GM19238 (cell line): ENCODE results near the gene TBX20.
"Not testable (repeated sequence)": the region's sequence is repeated elsewhere in the genome, so short reads cannot be mapped to it uniquely, and the experiment has no call there.

Source experiments
- DNase-seq: peaks from one replicate; pipeline ENCODE4 v3.0.0; 2011; ENCODE audit warnings: low spot score; ENCODE audit not compliant: insufficient read length

The TBX20 gene

GRCh38 chr7:35222445-35222844, 31.5 kb downstream of the TBX20 start:
- DNase-seq, result not testable (repeated sequence)

GRCh38 chr7:35220176-35220575, 33.7 kb downstream of the TBX20 start:
- not testable (repeated sequence) for DNase-seq

- not testable (repeated sequence) for DNase-seq
Measured at GRCh38 chr7:35216033-35216432, 37.9 kb downstream of the TBX20 start.

DNA sequence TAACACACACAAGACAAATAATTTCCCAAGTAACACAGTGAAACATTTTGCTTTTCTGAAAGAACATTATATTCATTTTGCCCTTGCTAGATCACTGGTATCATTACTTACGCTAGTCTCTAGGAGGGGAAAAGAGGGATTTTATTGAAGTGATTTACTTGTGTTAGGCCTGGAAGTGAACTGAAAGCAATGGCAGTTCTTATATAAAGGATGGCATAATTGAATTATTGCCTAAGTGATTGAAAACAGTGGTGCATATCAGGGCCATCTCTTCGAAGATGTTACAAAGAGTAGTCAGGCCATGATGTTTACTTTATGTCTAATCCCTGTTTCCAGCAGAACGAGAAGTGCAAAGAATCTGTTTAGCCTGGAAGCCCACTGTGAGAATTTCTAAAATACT, 38.8 kb downstream of the TBX20 start:
- DNase-seq, result not testable (repeated sequence)

DNA sequence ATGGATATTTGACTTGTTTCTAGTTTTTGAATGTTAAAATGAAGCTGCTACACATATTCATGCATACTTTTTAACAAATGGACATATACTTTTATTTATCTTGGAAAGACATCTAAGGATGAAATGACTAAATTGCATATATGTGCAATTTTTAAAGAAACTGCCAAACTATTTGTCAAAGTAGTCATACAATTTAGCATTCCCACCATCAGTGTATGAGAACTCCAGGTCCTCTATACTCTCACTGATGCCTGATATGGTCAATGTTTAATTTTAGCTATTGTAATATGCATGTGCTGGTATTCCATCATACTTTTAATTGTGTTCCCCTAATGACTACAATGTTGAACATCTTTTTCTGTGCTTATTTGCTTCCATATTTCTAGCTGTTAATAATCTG, 47.0 kb downstream of the TBX20 start:
- not testable (repeated sequence) for DNase-seq

DNA sequence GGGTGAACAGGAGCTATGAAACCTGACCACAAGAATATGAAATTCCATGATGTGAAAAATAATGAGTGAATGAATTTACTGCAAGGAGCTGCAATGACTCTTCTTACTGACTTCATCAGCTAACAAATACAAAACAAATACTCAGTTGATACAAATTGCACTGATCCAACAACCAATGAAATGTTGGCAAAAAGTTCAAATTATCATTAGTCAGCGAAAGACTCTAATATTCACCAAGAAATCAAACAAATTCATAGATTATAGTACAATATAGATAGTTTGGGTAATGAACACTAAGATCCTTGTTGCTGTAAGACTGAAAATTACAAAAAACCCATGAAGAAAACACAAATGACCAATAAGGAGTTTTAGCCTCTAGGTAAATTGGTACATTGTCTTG, 49.0 kb downstream of the TBX20 start:
- DNase-seq, result not testable (repeated sequence)

DNA sequence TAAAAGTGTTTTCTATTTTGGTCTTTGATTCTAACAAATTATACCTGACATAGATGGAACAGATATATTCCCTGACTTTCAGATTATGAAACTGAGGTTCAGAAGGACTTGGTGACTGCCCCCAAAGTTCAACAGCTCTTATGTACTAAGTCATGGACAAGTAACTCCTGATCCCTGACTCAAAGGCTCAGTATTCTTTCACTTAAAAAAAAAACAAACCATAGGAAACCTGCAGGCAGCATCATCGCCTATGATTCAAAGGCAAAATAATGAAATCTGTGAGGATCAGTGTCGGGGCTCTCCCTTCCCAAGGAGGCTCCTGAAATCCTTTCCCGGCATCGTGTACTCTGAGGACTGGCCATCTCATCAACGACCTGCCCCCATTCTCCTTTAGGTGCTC, 49.9 kb downstream of the TBX20 start:
- not testable (repeated sequence) for DNase-seq

- DNase-seq, result not testable (repeated sequence)
Measured at GRCh38 chr7:35202353-35202752, 51.5 kb downstream of the TBX20 start.

DNA sequence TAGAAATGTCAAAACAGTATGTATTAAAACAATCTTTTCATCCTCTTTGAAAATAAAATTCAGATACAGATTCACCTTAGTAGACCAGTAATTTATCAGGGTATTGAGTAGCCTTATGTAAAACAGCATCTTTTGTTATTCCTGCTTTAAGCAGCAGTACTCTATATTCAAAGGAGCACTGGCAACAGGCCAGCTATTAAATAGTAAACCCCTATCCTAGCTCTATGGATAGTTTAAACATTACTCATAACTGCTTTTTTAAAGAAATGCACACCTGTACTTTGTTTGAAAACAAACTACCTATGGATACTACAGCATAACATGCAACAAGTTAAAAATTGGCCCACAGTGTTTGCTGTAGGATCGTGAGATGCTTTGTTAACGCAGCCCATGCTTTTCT, 53.7 kb downstream of the TBX20 start:
- not testable (repeated sequence) for DNase-seq

DNA sequence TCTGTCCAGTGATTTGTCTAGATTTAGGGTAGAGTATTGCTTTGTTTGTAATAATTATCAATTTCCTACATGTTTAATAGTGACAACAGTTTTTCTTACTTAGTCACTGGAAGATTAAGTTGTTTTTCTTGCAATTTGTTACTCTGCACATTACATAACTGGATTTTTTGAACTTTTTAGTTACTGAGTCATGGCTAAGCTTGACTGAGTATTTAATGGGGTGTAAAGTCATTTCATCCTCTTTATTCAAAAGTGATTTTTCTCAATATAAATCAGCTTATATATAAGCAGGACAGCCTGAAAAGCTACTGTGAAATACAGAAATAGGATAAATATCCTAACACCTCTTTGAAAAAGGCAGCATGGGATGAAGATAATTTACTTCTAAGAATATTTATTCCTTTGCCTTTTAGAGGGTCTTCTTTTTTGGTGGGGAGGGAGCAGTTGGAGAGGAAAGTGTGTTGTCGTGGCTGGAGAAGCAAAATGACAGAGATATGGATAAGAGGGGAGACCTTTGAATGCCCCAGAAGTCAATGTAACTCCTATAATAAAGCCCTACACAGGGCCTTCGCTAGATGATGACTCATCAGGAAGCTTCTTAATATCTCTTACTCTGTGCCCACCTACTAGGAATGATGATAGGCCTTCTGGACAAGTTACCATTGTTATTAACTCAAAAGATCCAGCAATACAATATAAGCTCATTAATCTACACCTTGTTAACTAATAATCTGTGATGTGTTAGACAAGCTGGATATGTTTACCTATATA, 55.3 kb downstream of the TBX20 start:
- not testable (repeated sequence) for DNase-seq

GRCh38 chr7:35191571-35191970, 62.3 kb downstream of the TBX20 start:
- DNase-seq, result not testable (repeated sequence)

DNA sequence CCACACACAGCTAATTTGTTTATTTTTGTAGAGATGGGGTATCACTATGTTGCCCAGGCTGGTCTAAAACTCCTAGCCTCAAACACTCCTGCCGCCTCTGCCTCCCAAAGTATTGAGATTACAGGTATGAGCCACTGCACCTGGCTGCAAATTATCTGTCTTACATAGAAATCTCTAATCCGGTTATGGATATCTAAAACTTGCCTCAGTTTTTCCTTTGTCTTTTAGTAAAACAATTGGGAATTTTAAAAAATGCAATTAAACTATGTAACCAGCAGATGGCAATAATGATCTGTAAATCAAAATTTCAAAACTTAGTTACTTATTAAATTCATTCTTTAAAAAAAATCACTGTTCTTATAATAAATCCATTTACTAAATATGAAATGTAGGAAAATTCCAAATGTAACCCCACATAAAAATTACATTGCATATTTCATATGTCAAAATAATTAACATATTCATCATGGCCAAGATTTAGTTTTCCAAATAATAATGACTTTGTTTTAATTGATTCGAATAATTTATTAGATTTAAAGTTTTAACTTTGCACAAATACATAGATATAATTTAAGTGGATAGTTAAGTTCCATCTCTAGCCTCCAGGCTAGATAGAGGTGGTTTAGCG, 63.6 kb downstream of the TBX20 start:
- not testable (repeated sequence) for DNase-seq

DNA sequence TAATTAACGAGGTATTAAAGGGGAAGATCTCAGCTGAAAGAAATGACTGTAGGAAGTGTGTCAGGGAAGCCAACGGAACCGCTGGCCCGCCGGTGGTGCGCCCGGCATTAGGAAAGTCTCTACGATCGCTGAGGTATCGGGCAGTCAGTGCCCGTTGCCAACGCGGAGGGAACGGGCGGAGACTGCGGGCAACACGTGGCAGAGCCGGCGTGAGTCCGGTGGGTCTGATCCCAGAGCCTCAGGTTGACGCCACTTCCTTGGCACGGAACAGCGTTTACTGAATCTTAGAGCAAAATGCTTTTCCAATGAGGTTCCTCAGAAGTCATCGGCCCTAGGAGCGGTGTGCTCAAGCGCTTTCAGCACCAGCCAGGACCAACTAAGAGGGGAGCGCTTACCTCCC, 67.1 kb downstream of the TBX20 start:
- not testable (repeated sequence) for DNase-seq

DNA sequence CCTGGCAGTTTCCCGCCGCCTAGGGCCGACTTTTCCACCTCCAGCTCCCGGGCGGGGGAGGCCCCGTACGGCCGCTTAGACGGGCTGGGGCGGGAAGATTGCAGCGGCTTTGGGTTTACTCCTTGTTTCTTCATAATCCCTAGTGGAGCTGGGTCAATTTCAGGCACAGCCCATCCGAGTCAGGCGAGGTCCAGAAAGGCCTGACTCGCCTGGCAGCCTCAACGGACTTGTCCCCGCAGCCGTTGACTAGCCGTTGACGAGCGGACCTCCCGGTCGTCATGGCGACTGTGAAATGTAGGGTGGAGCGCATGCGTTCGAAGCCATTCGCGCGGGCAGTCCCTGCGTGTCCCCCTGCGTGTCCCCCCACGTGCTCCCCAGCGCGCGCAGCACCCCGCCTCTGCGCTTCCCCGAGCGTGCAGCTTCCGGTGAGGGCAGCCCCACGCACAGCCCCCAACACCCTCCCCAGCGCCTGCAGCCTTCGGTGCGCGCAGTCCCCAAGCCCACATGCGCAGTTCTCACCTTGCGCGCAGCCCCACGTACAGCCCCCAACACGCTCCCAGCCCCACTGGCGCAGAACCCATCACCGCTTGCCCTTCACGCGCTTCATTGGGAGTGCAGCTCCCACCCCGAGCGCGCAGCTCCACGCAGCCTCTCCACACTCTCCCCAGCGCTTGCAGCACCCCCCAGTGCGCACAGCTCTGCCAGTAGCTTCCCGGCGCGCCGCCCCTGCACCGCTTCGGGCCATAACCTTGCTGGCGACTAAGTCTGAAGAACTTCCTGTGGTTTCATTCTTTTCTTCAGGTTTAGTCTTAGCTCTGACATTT, 67.8 kb downstream of the TBX20 start:
- DNase-seq, result no peak

DNA sequence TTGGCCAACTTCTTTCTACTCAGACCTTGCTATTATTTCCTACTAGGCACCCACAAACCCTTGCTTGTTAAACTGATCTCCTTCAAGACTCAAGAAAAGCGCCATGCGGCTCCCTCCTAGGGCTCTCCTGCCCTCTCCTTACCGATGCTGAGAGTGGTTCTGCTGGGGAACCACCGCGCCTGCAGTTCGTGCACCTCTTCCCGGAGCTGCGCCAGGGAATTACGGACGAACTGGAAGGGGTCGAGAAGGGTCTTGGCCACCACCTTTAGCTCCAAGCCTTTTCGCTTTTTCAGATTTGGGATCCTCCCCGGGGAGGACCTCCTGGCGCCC, 68.4 kb downstream of the TBX20 start:
- not testable (repeated sequence) for DNase-seq

DNA sequence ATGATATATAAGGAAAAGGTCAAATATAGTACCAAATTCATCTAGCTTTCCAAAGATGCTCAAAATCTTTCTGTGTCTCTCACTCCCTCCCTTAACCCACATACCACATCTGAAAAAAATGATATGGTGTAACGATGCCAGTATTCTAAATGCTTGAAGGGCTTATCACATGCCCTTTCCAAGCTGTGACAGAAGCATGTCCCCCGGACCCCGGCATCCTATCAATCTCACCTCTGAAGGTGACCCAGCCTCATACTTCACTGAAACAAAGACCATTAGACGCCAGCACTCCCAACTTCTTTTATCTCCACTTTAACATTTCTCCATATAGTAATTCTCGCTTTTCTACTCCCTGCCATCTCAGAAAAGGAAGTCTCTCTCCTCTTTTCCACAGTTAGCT, 68.9 kb downstream of the TBX20 start:
- DNase-seq, result not testable (repeated sequence)

- not testable (repeated sequence) for DNase-seq
Measured at GRCh38 chr7:35183873-35184503, 69.9 kb downstream of the TBX20 start.

- DNase-seq, result not testable (repeated sequence)
Measured at GRCh38 chr7:35180665-35181064, 73.2 kb downstream of the TBX20 start.

GRCh38 chr7:35173176-35173575, 80.7 kb downstream of the TBX20 start:
- not testable (repeated sequence) for DNase-seq

- DNase-seq, result not testable (repeated sequence)
Measured at GRCh38 chr7:35172131-35172530, 81.8 kb downstream of the TBX20 start.

DNA sequence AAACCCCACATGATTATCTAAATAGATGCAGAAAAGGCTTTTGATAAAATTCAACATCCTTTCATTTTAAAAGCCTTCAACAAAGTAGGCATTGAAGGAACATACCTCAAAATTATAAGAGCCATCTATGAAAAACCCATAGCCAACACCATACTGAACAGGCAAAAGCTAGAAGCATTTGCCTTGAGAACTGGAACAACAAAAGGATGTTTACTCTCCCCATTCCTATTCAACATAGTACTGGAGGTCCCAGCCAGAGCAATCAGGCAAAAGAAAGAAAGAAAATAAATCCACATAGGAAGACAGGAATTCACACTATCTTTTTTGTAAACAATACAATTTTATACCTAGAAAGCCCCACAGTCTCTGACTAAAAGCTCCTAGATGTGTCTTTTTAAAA, 86.2 kb downstream of the TBX20 start:
- not testable (repeated sequence) for DNase-seq

DNA sequence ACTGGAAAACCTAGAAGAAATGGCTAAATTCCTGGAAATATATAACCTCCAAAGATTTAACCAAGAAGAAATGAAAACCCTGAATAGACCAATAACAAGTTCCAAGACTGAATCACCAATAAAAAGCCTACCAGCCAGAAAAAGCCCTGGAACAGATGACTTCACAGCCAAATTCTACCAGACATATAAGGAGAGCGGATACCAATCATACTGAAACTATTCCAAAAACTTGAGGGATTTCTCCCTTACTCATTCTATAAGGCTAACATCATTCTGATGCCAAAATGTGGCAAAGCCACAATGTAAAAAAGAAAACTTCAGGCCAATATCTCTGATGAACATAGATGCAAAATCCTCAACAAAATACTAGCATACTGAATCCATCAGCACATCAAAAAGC, 86.7 kb downstream of the TBX20 start:
- not testable (repeated sequence) for DNase-seq
